ENCODE measurements around the gene FGGY. TPM values are rescaled to one million over a fixed set of nuclear protein-coding genes. Genes with fewer than 3 reads are reported as not detected.

Gene FGGY
- total and polyA plus RNA-seq, 2 donors (not counting 1 experiment from before 2014, with no cell fraction given) = 6.1 to 38.5 TPM

DNA sequence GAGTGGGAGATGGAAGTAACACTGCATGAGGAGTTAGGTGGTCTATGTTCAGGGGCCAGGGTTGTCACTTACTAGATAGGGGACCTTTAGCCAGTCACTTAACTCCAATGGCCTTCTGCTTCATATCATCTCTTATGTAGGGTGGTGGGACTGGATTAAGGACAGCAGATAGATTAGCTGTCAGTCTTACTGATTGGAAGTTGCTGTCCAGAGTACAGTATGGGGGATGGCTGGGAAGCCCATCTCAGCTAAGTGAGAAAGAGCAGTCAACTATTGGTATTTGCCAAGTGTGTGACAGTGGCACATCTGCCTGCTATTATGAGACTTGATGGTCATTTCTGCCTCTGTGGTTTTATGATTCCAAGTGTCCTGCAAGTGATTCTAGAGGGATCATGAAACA lies 130.9 kb downstream of the FGGY start:
- ATAC-seq (ENCODE audit: low read depth) (no peak), DNase-seq (no peak)
- Histone ChIP-seq H3K27ac (ENCODE audit: low read length in 2 of 2) (no peak overlapping the region), H3K79me2 (ENCODE audit: control insufficient read depth, insufficient read depth, low read length) (no peaks in the 10 kb centered on the region), H3K9ac (ENCODE audit: low read length) (no peak overlapping the region), H3K27me3 (replicated peaks in 1 of 4; ENCODE audit: control extremely low read depth in 1 of 4, control insufficient read depth in 3 of 4, insufficient read depth in 4 of 4, low read length in 3 of 4) (no peaks in the 10 kb centered on the region), H3K4me2 (replicated peaks; ENCODE audit: low read depth, low read length, poor library complexity, severe bottlenecking) (no peak overlapping the region), H3K9me3 (ENCODE audit: control extremely low read depth in 1 of 3, control insufficient read depth in 2 of 3, insufficient read depth in 1 of 3, low read length in 2 of 3) (no peaks in the 10 kb centered on the region), H3K4me1 (ENCODE audit: control insufficient read depth in 2 of 2, insufficient read depth in 2 of 2, low read length in 2 of 2) (no peaks in the 10 kb centered on the region), H3K4me3 (ENCODE audit: control extremely low read depth in 1 of 5, extremely low read depth in 1 of 5, insufficient read depth in 1 of 5, low read depth in 2 of 5, low read length in 4 of 5) (no peak overlapping the region), H3K36me3 (replicated peaks in 1 of 2; ENCODE audit: control extremely low read depth in 1 of 2, control insufficient read depth in 1 of 2, extremely low read depth in 1 of 2, insufficient read depth in 2 of 2, low read length in 1 of 2) (no peaks in the 10 kb centered on the region), H2AFZ (ENCODE audit: insufficient read depth, low read depth, low read length, poor library complexity, severe bottlenecking) (no peak overlapping the region), H4K20me1 (ENCODE audit: control insufficient read depth, insufficient read depth, low read length, poor library complexity, severe bottlenecking) (no peaks in the 10 kb centered on the region)
- Mint-ChIP-seq H3K27ac (no peak overlapping the region), H3K9me3 (ENCODE audit: insufficient read depth) (no peaks in the 10 kb centered on the region), H3K4me1 (peaks cover 6% of the 10 kb centered on the region), H3K27me3 (no peaks in the 10 kb centered on the region), H3K4me3 (no peak overlapping the region)
- POLR2A ChIA-PET = no interaction called here
- intact Hi-C loops (cut with micrococcal nuclease) = no loop called here
- TF ChIP-seq EZH2 (IDR thresholded peaks at IDR 0.05; ENCODE audit: borderline replicate concordance, insufficient read depth, low read depth, low read length, poor library complexity, severe bottlenecking) (no peak), CTCF (IDR thresholded peaks at IDR 0.05) (no peak)
- CTCF ChIA-PET = no interaction called here

GRCh38 chr1:59428828-59429227 lies 131.9 kb downstream of the FGGY start:
- H3K4me1 ChIP-seq (ENCODE audit: control insufficient read depth in 2 of 2, insufficient read depth in 2 of 2, low read length in 2 of 2) = no peaks in the 10 kb centered on the region

More at GRCh38 chr1:59428828-59429227, 131.9 kb downstream of the FGGY start:
- Histone ChIP-seq H3K4me3 (ENCODE audit: control extremely low read depth in 1 of 5, extremely low read depth in 1 of 5, insufficient read depth in 1 of 5, low read depth in 2 of 5, low read length in 4 of 5) (no peak overlapping the region), H3K9ac (ENCODE audit: low read length) (no peak overlapping the region), H2AFZ (ENCODE audit: insufficient read depth, low read depth, low read length, poor library complexity, severe bottlenecking) (no peak overlapping the region), H3K9me3 (ENCODE audit: control extremely low read depth in 1 of 3, control insufficient read depth in 2 of 3, insufficient read depth in 1 of 3, low read length in 2 of 3) (no peaks in the 10 kb centered on the region), H3K4me2 (replicated peaks; ENCODE audit: low read depth, low read length, poor library complexity, severe bottlenecking) (no peak overlapping the region), H3K79me2 (ENCODE audit: control insufficient read depth, insufficient read depth, low read length) (no peaks in the 10 kb centered on the region), H4K20me1 (ENCODE audit: control insufficient read depth, insufficient read depth, low read length, poor library complexity, severe bottlenecking) (no peaks in the 10 kb centered on the region), H3K36me3 (replicated peaks in 1 of 2; ENCODE audit: control extremely low read depth in 1 of 2, control insufficient read depth in 1 of 2, extremely low read depth in 1 of 2, insufficient read depth in 2 of 2, low read length in 1 of 2) (no peaks in the 10 kb centered on the region), H3K27ac (ENCODE audit: low read length in 2 of 2) (no peak overlapping the region), H3K27me3 (replicated peaks in 1 of 4; ENCODE audit: control extremely low read depth in 1 of 4, control insufficient read depth in 3 of 4, insufficient read depth in 4 of 4, low read length in 3 of 4) (no peaks in the 10 kb centered on the region)
- no peak for ATAC-seq (ENCODE audit: low read depth)
- DNase-seq = no peak
- H3K27ac Mint-ChIP-seq = no peak overlapping the region
- no peaks in the 10 kb centered on the region for H3K27me3 Mint-ChIP-seq
- TF ChIP-seq EZH2 (IDR thresholded peaks at IDR 0.05; ENCODE audit: borderline replicate concordance, insufficient read depth, low read depth, low read length, poor library complexity, severe bottlenecking) (no peak), CTCF (IDR thresholded peaks at IDR 0.05) (no peak)
- WGBS (ENCODE audit: insufficient coverage) = 100% methylated on average over 3 of the region's 6 CpGs
- H3K9me3 Mint-ChIP-seq (ENCODE audit: insufficient read depth) = no peaks in the 10 kb centered on the region
- intact Hi-C loops (cut with micrococcal nuclease) = no loop called here
- H3K4me1 Mint-ChIP-seq = peaks cover 6% of the 10 kb centered on the region
- POLR2A ChIA-PET = no interaction called here
- CTCF ChIA-PET = no interaction called here
- no peak overlapping the region for H3K4me3 Mint-ChIP-seq
